NT2/D1 (cell line): ENCODE measurements around the gene CXCR5.

Experiments
- DNase-seq: peaks from one replicate; pipeline ENCODE4 v3.0.0-alpha.2; 2011; ENCODE audit warnings: low read depth, low spot score
- H3K27me3 ChIP-seq: 2 replicates; pipeline ENCODE4 v1.6.0; 2011; ENCODE audit warnings: mild to moderate bottlenecking; ENCODE audit not compliant: insufficient read length, insufficient read depth
- H3K36me3 ChIP-seq: 2 replicates; pipeline ENCODE4 v1.6.1; 2011; ENCODE audit warnings: mild to moderate bottlenecking, low read length, mixed read lengths; ENCODE audit not compliant: insufficient read depth, insufficient read length
- H3K4me1 ChIP-seq: 2 replicates; pipeline ENCODE4 v1.5.1; 2011; ENCODE audit not compliant: insufficient read depth, insufficient read length
- H3K4me3 ChIP-seq: 2 replicates; pipeline ENCODE4 v1.5.1; 2011; ENCODE audit warnings: low read depth; ENCODE audit not compliant: insufficient read length
- H3K9ac ChIP-seq: 2 replicates; pipeline ENCODE4 v1.6.0; 2011; ENCODE audit warnings: low read depth; ENCODE audit not compliant: insufficient read length
- H3K9me3 ChIP-seq: 2 replicates; pipeline ENCODE4 v1.5.1; 2011; ENCODE audit warnings: mild to moderate bottlenecking, low read length; ENCODE audit not compliant: insufficient read depth
- SUZ12 ChIP-seq: IDR thresholded peaks from 2 replicates; pipeline ENCODE4 v1.6.1; 2011; ENCODE audit not compliant: insufficient read length, insufficient read depth; ENCODE audit errors: extremely low read depth
- YY1 ChIP-seq: IDR thresholded peaks from 2 replicates; pipeline ENCODE4 v1.6.1; 2011; ENCODE audit not compliant: insufficient read length, insufficient read depth
- ZNF274 ChIP-seq: IDR thresholded peaks from 2 replicates; pipeline ENCODE4 v1.6.1; 2011; ENCODE audit warnings: mild to moderate bottlenecking, low read depth, low read length

Gene CXCR5

GRCh38 chr11:118885831-118886565 lies 2.3 kb downstream of the CXCR5 start:
- DNase-seq: no peak
- H3K9me3 ChIP-seq: no peaks in the 10 kb centered on the region
- no peak overlapping the region for H3K9ac ChIP-seq
- no peak overlapping the region for H3K4me3 ChIP-seq
- H3K36me3 ChIP-seq: no peaks in the 10 kb centered on the region
- peaks cover 2% of the 10 kb centered on the region for H3K27me3 ChIP-seq
- TF ChIP-seq ZNF274 (no peak), SUZ12 (no peak), YY1 (no peak)
- peaks cover 20% of the 10 kb centered on the region for H3K4me1 ChIP-seq

DNA sequence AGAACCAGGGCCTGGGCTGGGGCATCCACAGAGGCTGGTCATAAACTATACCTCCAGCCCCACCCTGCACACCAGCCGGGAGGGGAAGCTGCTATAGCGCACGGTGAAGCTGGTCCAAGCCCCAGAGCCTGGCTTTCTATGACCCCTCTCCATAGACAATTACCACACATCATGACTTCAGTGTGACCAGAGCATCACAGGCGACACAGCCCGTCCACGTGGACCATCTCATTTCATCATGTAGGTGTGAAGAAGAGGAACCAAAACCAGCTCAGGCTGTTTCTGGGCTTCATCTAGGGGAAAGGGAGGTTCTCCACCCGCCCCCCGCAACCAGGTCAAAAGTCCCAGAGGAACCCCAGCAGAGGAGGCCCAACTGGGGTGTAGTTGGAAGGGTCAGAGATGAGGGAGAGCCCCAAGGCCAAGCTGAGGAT lies 3.0 kb downstream of the CXCR5 start:
- TF ChIP-seq SUZ12 (no peak), ZNF274 (no peak), YY1 (no peak)
- no peak overlapping the region for H3K9ac ChIP-seq
- H3K4me1 ChIP-seq: peaks cover 17% of the 10 kb centered on the region

GRCh38 chr11:118887206-118887605 lies 3.5 kb downstream of the CXCR5 start:
- TF ChIP-seq SUZ12 (no peak), YY1 (no peak), ZNF274 (no peak)
- no peak for DNase-seq
- Histone ChIP-seq H3K9ac (no peak overlapping the region), H3K4me3 (no peak overlapping the region), H3K27me3 (peaks cover 2% of the 10 kb centered on the region), H3K4me1 (peaks cover 17% of the 10 kb centered on the region), H3K36me3 (no peaks in the 10 kb centered on the region), H3K9me3 (no peaks in the 10 kb centered on the region)

More for the DNA sequence above, 3.0 kb downstream of the CXCR5 start:
- no peak for DNase-seq
- Histone ChIP-seq H3K36me3 (no peaks in the 10 kb centered on the region), H3K27me3 (peaks cover 2% of the 10 kb centered on the region), H3K9me3 (no peaks in the 10 kb centered on the region), H3K4me3 (no peak overlapping the region)

DNA sequence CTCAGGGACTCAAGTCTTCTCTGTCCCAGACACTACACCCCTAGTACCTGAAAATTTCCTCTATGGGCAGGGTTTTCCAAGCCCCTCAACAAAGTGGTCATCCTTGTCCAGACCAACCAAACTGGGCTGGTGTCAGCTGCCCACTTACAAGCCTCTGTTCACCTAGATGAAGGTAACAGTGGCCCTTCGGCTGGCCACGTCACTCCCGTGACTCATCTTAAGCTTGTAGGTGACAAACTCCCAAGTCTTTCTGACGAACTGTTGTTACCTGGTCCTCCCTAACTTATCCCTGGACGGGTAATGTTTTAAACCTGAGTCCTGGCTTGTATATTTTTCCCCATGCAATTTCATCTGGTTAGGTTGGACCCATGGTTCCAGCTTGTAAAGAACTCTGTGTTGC lies 4.7 kb downstream of the CXCR5 start:
- H3K9me3 ChIP-seq: no peaks in the 10 kb centered on the region
- H3K9ac ChIP-seq: peak overlapping the region; percentile 44
- peaks cover 17% of the 10 kb centered on the region for H3K4me1 ChIP-seq
- peaks cover 2% of the 10 kb centered on the region for H3K27me3 ChIP-seq
- H3K36me3 ChIP-seq: no peaks in the 10 kb centered on the region
- TF ChIP-seq ZNF274: no peak
- no peak for TF ChIP-seq YY1
- TF ChIP-seq SUZ12: no peak
- no peak for DNase-seq
- H3K4me3 ChIP-seq: no peak overlapping the region

DNA sequence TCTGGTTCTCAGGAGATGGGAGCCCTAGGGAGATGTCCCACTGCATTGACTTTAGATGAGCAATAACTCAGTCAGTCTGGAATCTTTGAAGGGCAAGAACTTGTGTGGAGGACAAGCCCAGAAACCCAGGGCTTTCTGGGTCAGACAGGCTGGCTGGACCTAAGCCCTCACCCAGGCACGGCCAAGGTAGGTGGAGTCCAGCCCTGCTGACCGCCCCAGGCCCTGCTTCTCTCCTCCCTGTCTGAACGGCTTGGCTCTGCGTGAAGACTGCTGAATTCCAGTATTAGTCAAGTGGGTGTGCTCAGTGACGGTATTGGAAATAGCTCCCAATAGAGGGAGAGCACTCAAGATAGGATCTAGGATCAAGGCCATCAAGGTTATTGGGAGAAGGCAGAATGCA lies 6.1 kb downstream of the CXCR5 start:
- no peaks in the 10 kb centered on the region for H3K9me3 ChIP-seq
- no peak for TF ChIP-seq YY1
- no peak for TF ChIP-seq SUZ12
- TF ChIP-seq ZNF274: no peak
- peaks cover 17% of the 10 kb centered on the region for H3K4me1 ChIP-seq
- H3K9ac ChIP-seq: no peak overlapping the region
- H3K27me3 ChIP-seq: peaks cover 2% of the 10 kb centered on the region
- DNase-seq: no peak
- no peak overlapping the region for H3K4me3 ChIP-seq
- H3K36me3 ChIP-seq: no peaks in the 10 kb centered on the region

DNA sequence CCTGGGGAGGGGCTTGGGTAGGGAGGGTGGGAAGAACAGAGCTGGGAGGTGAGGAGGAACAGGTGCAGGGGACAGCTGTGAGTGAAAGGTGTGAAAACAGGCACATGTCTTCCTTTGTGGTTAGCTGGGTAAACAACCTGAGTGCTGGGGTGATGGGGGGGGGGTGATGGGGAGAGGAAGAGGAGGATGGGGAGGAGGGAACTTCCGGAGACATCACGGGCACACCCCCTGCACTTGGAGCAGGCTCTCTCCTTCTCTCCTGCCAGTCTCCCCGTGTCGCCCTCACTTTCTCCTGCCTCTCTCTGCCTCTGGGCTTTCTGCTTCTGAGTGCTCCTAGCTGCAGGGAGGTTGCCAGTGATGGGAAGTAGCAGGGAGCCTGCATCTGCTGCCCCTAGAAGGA lies 8.8 kb downstream of the CXCR5 start:
- TF ChIP-seq ZNF274: no peak
- TF ChIP-seq YY1: no peak
- no peak for TF ChIP-seq SUZ12
- Histone ChIP-seq H3K4me1 (peaks cover 23% of the 10 kb centered on the region), H3K9me3 (no peaks in the 10 kb centered on the region), H3K36me3 (peaks cover 9% of the 10 kb centered on the region), H3K27me3 (no peaks in the 10 kb centered on the region), H3K4me3 (no peak overlapping the region), H3K9ac (no peak overlapping the region)
- no peak for DNase-seq

DNA sequence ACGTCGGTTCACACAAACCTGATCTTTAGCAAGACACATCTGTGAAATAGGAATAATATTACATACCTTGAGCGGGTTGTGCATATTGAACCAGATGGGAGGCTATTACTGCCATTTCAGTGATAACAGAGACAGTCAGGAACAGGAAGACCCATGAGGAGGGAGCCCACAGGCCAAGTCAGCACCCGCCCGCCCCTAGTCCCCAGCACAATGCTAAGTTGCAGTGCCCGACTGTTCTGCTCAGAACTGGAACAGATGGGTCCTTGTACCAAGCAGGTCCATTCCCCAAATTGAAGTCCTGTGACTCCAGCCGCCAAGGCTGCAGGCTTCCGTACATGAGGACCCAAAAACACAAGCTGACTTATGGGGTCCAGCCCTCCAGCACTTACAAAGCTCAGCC lies 9.3 kb downstream of the CXCR5 start:
- Histone ChIP-seq H3K36me3 (peaks cover 12% of the 10 kb centered on the region), H3K4me1 (peaks cover 22% of the 10 kb centered on the region), H3K4me3 (no peak overlapping the region), H3K9ac (no peak overlapping the region), H3K27me3 (no peaks in the 10 kb centered on the region), H3K9me3 (no peaks in the 10 kb centered on the region)
- no peak for DNase-seq
- TF ChIP-seq ZNF274 (no peak), YY1 (no peak), SUZ12 (no peak)
